ENCODE results near the gene ZNF512B.
"Not testable (repeated sequence)": the region's sequence is repeated elsewhere in the genome, so short reads cannot be mapped to it uniquely, and the experiment has no call there.

The ZNF512B gene

DNA sequence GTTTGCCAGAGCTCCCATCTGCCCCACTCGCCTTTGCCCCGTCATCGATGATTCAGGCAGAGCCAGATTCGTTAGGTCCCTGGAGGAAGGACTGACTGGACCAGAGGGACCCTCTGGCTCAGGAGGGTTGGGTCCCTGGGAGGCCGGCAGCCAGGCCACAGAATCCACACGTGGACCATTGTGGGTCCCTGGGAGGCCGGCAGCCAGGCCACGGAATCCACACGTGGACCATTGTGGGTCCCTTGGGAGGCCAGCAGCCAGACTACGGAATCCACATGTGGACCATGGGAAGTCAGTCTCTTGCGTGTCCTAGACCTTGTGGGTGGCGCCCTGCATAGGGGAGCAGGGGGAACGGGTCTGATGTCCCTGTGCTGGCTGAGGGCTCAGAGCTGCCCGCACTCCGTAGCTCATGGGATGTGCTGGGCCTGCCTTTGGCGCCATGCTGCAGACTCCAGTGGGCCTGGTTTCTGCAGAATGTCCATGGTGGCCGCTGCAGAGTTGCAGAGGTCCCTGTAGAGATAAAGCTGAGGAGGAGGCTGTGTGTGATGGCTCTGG lies 37.0 kb downstream of the ZNF512B start:
- no peak for DNase-seq (ENCODE audit: low read depth)

DNA sequence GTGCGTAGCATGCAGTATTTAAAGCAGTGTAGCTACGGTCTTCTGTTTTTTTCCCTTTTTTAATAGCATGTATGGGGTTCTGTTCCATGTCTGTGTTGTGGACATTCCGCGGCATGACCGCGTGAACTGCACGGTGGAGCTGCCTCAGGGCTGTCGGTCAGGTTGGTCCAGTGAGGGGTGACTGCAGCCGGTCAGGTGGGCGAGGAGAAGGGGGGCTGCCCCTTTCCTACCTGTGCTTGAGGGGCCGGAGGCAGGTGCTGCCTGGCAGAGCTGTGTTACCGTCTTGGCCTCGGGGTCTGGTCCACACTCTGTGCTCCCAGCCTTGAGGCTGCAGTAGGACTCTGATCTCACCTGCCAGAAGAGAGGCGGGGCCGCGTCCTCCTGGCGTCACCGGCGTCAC lies 38.0 kb downstream of the ZNF512B start:
- no peak for DNase-seq (ENCODE audit: low read depth)

DNA sequence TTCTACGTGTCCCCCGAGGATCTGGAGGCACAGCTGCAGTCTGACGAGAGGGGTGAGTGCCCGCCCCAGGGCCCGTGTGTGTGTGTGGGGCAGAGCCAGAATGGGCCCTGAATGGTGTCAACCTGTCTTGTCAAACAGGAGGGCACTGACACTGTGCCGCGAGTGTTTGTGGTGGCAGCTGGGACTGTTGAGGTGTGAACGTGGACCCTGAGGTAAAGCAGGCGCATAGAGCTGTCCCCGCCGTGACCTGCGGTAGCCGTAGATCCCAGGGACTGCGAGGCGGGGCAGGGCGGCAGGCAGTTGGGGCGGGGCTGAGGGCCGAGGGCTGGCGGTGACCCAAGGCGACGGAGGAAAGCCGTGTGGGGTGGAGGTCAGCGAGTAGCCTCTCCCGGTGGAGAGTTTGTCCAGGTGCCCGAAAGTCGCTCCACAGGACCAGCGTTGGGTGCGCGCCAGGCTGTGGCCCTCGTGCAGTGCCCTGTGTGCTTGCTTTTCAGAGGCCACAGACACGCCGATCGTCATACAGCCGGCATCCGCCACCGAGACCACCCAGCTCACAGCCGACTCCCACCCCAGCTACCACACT lies 38.7 kb downstream of the ZNF512B start:
- DNase-seq (ENCODE audit: low read depth), result no peak

DNA sequence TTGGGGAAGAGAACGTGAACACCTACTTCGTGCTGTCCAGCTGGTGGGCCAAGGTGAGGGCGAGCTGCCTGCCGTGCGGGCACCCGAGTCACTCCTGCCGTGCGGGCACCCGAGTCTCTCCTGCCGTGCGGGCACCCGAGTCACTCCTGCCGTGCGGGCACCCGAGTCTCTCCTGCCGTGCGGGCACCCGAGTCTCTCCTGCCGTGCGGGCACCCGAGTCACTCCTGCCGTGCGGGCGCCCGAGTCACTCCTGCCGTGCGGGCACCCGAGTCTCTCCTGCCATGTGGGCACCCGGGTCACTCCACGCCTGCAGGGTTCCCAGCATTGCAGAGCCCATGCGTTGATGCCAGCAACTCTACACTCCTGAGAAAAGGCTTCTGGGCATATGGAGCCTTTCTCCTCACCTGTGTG lies 40.3 kb downstream of the ZNF512B start:
- not testable (repeated sequence) for DNase-seq (ENCODE audit: low read depth)

DNA sequence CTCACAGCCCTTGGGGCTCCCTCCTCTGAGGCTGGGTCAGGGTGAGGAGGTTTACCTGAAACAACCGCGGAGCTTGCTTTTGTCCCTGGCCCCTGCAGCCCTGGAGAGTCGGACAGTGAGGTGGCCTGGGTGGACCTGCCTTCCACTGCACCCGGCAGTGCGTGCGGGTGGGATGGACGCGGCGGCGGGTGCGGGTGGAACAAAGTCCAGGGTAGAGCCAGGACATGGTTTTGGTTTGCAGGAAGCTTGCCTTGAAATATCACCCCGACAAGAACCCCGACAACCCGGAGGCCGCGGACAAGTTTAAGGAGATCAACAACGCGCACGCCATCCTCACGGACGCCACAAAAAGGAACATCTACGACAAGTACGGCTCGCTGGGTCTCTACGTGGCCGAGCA lies 40.7 kb downstream of the ZNF512B start:
- DNase-seq (ENCODE audit: low read depth), result no peak

DNA sequence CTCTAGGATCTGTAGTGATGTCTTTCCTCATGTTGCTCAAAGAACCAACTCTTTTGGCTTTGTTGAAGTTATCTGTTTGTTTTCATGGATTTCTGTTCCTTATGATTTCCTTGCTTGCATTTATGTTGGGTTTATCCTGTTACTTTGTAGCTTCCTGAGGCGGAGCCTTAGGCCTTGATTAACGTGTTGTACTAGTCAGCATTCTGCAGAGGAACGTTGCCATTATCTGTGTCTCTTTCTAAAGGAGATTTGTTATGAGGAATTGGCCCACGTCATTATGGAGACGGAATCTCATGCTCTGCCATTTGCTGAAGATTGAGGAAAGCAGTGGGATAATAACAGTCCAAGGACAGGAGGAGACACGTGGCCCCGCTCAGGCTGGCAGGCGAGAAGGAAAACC lies 43.4 kb downstream of the ZNF512B start:
- no peak for DNase-seq (ENCODE audit: low read depth)

DNA sequence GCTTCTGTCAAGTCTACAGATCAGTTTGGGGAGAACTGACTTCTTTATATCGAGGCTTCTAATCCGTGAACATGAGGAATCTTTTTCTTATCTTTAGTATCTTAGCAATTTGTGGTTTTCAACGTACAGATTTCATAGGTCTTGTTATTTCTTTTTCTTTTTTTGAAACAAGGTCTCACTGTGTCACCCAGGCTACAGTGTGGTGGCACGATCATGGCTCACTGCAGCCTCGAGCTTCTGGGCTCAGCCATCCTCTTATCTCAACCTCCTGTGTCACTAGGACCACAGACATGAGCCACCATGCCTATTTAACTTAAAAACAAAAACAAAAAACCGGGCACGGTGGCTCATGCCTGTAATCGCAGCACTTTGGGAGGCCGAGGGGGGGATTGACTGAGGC lies 45.5 kb downstream of the ZNF512B start:
- DNase-seq (ENCODE audit: low read depth), result no peak

DNA sequence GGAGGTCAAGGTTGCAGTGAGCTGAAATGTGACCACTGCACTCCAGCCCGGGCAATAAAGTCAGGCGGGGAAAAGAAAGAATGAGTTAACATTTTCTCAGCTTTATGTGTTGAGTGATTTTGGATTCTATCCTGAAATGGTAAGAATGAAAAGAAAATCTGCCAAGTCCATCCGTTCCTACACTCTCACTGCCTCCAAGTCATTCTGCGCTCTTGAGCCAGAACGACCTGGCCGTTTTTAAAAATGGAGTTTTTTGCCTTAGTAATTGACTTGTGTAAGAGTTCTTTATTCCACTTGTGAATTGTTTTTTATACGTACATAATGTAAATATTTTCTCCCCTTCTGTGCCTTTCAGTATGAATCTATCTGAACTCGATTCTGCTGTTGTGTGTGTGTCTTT lies 46.1 kb downstream of the ZNF512B start:
- no peak for DNase-seq (ENCODE audit: low read depth)

DNA sequence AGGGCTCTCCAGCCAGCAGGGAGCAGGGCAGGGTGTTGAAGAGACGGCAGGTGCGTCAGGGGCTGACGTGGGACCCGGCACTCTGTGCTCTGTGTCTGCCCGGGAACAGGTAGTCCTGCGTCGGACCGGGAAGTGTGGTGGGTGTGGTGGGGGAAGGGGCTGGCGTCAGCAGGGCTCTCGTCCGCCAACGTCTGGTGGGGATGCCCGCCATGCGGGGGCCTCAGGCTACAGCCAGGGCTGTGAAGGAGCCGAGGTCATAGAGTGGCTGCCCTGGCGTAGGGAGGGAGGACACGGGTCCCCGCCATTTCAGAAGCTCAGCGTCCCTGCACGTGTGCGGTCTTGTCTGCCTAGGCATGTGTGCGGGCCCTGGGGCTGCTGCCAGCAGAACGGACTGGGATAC lies 49.5 kb downstream of the ZNF512B start:
- DNase-seq (ENCODE audit: low read depth), result no peak

DNA sequence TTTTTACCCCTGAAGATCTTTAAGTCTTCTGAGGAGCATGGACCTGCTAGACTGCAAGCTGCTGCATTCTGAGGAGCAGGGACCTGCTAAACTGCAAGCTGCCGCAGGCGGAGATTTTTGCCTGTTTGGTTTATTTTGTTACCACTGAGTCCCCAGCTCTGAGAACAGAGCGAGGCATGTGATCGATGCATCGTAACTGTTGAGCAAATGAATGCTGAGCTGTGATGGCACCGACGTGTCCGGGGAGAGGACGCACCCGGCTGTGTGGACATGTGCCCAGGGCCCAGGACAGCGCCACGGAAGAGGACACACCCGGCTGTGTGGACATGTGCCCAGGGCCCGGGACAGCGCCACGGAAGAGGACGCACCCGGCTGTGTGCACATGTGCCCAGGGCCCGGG lies 50.6 kb downstream of the ZNF512B start:
- no peak for DNase-seq (ENCODE audit: low read depth)

DNA sequence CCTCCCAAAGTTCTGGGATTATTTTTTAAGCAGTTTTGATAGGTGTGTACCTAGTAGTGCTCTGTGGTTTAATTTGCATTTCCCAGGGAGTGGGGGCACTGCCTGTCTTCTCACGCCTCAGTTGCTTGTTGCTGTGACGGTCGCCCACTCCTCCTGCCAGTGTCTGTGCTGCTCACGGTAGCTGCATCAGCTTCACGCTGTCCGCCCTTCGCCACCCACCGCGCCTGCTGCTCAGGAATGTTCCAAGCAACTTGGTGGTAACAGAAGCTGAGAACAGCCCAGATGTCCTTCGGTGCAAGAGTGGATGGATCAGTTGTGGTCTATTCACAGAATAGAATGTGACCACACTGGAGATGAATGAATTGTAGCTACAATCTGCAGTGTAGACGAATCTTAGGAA lies 51.9 kb downstream of the ZNF512B start:
- DNase-seq (ENCODE audit: low read depth), result no peak

DNA sequence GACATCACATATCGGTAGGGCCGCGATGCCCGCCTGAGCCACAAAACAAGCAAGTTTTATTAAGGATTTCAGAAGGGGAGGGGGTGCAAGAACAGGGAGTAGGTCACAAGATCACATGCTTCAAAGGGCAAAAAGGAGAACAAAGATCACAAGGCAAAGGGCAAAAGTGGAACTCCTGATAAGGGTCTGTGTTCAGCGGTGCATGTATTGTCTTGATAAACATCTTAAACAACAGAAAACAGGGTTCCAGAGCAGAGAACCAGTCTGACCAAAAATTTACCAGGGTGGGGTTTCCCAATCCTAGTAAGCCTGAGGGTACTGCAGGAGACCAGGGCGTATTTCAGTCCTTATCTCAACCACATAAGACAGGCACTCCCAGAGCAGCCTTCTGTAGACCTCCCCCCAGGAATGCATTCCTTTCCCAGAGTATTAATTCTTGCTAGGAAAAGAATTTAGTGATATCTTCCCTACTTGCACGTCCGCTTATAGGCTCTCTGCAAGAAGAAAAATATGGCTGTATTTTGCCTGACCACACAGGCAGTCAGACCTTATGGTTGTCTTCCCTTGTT lies 53.3 kb downstream of the ZNF512B start:
- DNase-seq (ENCODE audit: low read depth), result peak; percentile 79

DNA sequence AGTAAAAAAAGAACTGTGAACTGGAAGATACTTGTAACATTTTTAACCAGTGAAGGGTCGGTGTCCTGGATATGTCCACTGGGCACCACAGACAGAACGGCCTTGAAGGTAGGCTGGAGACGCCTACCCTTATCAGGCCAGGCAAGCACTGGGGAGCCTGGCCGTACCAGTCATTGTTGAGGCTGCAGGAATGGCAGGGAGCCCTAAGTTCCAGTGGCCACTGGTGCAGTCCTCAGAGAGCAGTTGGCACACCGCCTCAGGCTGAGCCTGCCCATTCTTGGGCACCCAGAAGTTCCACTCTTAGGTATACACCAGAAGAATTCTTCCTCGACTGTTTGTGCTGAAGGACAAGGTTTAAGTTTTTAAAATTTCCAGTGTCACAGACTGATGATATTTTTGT lies 54.3 kb downstream of the ZNF512B start:
- DNase-seq (ENCODE audit: low read depth), result no peak

DNA sequence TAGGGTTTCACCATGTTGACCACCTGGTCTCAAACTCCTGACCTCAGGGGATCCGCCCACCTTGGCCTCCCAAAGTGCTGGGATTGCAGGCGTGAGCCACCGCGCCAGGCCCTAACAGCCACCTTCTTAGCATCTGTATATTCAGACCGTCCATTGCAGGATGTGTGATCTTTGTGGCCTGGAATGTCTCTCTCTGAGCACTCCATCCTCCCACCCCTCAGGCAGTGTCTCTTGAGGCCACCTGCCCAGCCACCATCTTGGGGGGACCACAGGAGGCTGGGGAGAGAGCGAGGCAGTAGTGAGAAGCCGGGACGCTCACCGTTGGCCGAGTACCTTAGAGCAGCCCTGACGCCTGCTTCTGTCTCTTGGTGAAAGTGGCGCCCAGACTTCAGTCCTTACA lies 56.0 kb downstream of the ZNF512B start:
- DNase-seq (ENCODE audit: low read depth), result no peak

DNA sequence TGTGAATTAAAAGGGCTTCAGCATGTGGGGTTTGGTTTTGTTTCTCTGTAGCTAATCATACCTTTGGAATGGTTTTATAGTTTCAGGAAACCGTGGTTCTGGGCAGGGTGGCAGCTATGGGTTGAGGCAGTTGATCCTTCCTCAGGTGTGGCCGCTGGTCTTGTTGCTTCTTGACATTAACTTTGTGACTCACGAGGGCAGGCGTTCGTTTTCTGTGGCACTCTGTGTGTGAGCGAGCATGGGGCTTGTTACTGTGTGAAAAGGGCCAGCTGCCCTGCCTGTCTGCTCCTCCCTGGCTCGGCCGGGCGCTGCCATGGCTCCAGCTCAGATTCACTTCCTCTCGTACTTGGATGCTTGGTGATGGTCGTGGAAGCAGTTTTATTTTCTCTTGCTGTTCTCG lies 58.6 kb downstream of the ZNF512B start:
- no peak for DNase-seq (ENCODE audit: low read depth)

DNA sequence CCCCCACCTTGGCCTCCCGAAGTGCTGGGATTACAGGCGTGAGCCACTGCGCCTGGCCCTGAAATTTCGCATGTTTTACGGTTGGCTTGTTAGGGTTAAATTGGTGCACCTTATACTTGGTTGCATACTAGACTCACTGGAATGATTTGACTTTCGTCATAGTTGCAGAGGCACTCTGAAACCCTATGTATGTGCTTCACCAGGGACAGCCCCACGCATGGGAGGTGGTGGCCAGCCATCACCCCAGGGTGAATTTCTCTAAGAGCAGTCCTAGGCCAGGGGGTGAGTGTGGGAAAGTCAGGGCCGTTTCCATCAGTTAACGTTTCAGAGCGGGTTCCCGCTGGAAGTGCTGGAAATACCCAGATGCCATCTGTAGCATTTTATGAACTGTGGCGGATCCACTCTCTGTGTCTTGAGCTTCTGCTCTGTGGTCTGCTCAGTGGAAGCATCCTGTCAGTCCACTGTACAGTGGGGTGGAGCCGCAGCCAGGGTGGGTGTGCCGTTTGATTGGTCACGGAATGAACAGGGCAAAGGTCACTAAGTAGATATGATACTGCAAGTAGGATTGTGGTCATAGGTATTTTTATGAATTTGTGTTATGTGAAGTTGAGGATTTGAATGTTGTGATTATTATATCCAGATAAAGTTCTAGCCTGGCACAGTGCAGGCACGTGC lies 61.6 kb downstream of the ZNF512B start:
- DNase-seq (ENCODE audit: low read depth), result peak; percentile 58

All from amniotic epithelial cell (primary cell).